ENCODE data around the gene ZNF664. TPM values are rescaled to one million over a fixed set of nuclear protein-coding genes. Genes with fewer than 3 reads are reported as not detected.

The ZNF664 gene
- total RNA-seq, 1 donor from 2014 or later, result 134 TPM

- H3K4me3 Mint-ChIP-seq (ENCODE audit: unreplicated experiment), result no peak overlapping the region
- H3K27ac Mint-ChIP-seq (ENCODE audit: unreplicated experiment), result no peak overlapping the region
- TF ChIP-seq CTCF (IDR thresholded peaks at IDR 0.05), result no peak
- no peaks in the 10 kb centered on the region for H3K27me3 Mint-ChIP-seq (ENCODE audit: unreplicated experiment)
- H3K9me3 Mint-ChIP-seq (ENCODE audit: unreplicated experiment), result peaks cover 20% of the 10 kb centered on the region
- H3K36me3 Mint-ChIP-seq (ENCODE audit: unreplicated experiment), result peaks cover 12% of the 10 kb centered on the region
- H3K4me1 Mint-ChIP-seq (ENCODE audit: unreplicated experiment), result peaks cover 9% of the 10 kb centered on the region
- DNase-seq (ENCODE audit: extremely low spot score, unreplicated experiment), result no peak
Measured at GRCh38 chr12:124046456-124046740, 73.4 kb downstream of the ZNF664 start.

DNA sequence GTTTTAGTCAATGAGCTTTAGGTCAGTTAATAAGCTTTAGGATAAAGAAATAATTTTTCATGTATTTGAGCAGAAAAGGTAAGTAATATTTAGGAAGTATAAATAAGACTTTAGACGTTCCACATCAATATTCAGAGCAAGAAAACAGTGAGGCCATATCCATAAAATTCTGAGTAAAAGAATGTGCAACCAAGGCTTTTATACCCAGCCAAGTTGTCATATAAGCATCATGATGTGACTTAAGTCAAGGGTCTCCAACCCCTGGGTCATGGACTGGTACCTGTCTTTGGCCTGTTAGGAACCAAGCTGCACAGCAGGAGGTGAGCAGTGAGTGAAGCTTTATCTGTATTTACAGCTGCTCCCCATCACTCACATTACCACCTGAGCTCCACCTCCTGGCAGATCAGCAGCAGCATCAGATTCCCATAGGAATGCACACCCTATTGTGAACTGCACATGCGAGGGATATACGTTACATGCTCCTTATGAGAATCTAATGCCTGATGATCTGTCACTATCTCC is 74.1 kb downstream of the ZNF664 start:
- peaks cover 12% of the 10 kb centered on the region for H3K36me3 Mint-ChIP-seq (ENCODE audit: unreplicated experiment)
- no peaks in the 10 kb centered on the region for H3K27me3 Mint-ChIP-seq (ENCODE audit: unreplicated experiment)
- no peak overlapping the region for H3K27ac Mint-ChIP-seq (ENCODE audit: unreplicated experiment)
- no peak for TF ChIP-seq CTCF (IDR thresholded peaks at IDR 0.05)
- H3K4me1 Mint-ChIP-seq (ENCODE audit: unreplicated experiment), result peaks cover 9% of the 10 kb centered on the region
- no peak overlapping the region for H3K4me3 Mint-ChIP-seq (ENCODE audit: unreplicated experiment)
- H3K9me3 Mint-ChIP-seq (ENCODE audit: unreplicated experiment), result peaks cover 20% of the 10 kb centered on the region
- DNase-seq (ENCODE audit: extremely low spot score, unreplicated experiment), result no peak

DNA sequence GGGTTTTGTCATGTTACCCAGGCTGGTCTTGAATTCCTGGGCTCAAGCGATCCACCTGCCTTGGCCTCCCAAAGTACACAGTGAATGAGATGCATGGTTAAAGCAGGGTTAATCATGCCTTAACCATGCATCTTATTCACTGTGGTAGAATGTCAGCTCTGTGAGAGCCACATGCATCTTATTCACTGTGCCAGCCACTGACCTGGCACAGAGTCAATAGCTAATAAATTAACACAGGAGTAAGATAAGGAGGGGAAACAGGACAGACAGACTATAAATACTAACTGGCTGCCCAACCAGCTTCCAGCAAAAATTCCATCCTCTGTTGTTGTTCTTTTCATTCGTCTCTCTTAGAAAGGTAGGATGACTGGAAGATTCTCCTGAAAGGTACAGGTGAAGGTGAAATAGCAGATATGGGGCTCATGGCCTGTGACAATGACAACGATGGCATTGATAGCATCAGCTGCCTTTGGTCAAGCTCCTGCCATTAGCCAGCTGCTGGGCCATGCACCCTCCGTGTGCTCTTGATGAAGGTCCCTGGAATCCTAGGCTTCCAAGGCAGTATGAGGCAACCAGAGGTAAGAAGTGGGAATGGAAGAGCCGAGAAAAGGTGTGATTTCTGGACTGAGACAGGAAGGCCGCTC is 76.6 kb downstream of the ZNF664 start:
- TF ChIP-seq CTCF (IDR thresholded peaks at IDR 0.05), result no peak
- no peak for DNase-seq (ENCODE audit: extremely low spot score, unreplicated experiment)
- Mint-ChIP-seq H3K4me1 (ENCODE audit: unreplicated experiment) (peaks cover 19% of the 10 kb centered on the region), H3K4me3 (ENCODE audit: unreplicated experiment) (no peak overlapping the region), H3K27ac (ENCODE audit: unreplicated experiment) (no peak overlapping the region), H3K9me3 (ENCODE audit: unreplicated experiment) (peaks cover 20% of the 10 kb centered on the region), H3K27me3 (ENCODE audit: unreplicated experiment) (no peaks in the 10 kb centered on the region), H3K36me3 (ENCODE audit: unreplicated experiment) (peaks cover 12% of the 10 kb centered on the region)

- H3K27me3 Mint-ChIP-seq (ENCODE audit: unreplicated experiment), result no peaks in the 10 kb centered on the region
- peaks cover 6% of the 10 kb centered on the region for H3K9me3 Mint-ChIP-seq (ENCODE audit: unreplicated experiment)
- peaks cover 3% of the 10 kb centered on the region for H3K36me3 Mint-ChIP-seq (ENCODE audit: unreplicated experiment)
- H3K4me3 Mint-ChIP-seq (ENCODE audit: unreplicated experiment), result peak overlapping the region; percentile 10
- H3K27ac Mint-ChIP-seq (ENCODE audit: unreplicated experiment), result no peak overlapping the region
- TF ChIP-seq CTCF (IDR thresholded peaks at IDR 0.05), result peak; percentile 82
- no peak for DNase-seq (ENCODE audit: extremely low spot score, unreplicated experiment)
- H3K4me1 Mint-ChIP-seq (ENCODE audit: unreplicated experiment), result peaks cover 10% of the 10 kb centered on the region
Measured at GRCh38 chr12:124053851-124054250, 80.8 kb downstream of the ZNF664 start.

GRCh38 chr12:124055066-124055465 is 82.1 kb downstream of the ZNF664 start:
- no peak for TF ChIP-seq CTCF (IDR thresholded peaks at IDR 0.05)
- H3K9me3 Mint-ChIP-seq (ENCODE audit: unreplicated experiment), result no peaks in the 10 kb centered on the region
- no peak for DNase-seq (ENCODE audit: extremely low spot score, unreplicated experiment)
- no peaks in the 10 kb centered on the region for H3K36me3 Mint-ChIP-seq (ENCODE audit: unreplicated experiment)
- no peaks in the 10 kb centered on the region for H3K27me3 Mint-ChIP-seq (ENCODE audit: unreplicated experiment)
- H3K4me1 Mint-ChIP-seq (ENCODE audit: unreplicated experiment), result peaks cover 10% of the 10 kb centered on the region
- H3K4me3 Mint-ChIP-seq (ENCODE audit: unreplicated experiment), result no peak overlapping the region
- no peak overlapping the region for H3K27ac Mint-ChIP-seq (ENCODE audit: unreplicated experiment)

All from osteocyte (in vitro differentiated cells).